Mucosa of descending colon (tissue), 3 donors: ENCODE results near the gene VWA8. TPM values are rescaled to one million over a fixed set of nuclear protein-coding genes. Genes with fewer than 3 reads are reported as not detected.
"Not testable (repeated sequence)": the region's sequence is repeated elsewhere in the genome, so short reads cannot be mapped to it uniquely, and the experiment has no call there.

ENCODE experiments used
- ATAC-seq: fragments of 200-7000 bp; cut with Tn5 transposase; one replicate; pipeline ENCODE4 v1.9.1; 2020; ENCODE audit warnings: mild to moderate bottlenecking, moderate library complexity
- DNase-seq, 3 donors: peaks; one replicate each; pipeline ENCODE4 v3.0.0-alpha.2; 2020
- H3K36me3 ChIP-seq: fragments of 200-600 bp; one replicate; pipeline ENCODE4 v1.8.0; 2021; ENCODE audit warnings: low read depth, mild to moderate bottlenecking
- H3K4me1 ChIP-seq: fragments of 200-600 bp; one replicate; pipeline ENCODE4 v1.8.0; 2021; ENCODE audit warnings: low read depth, mild to moderate bottlenecking
- H3K4me3 ChIP-seq: fragments of 200-600 bp; one replicate; pipeline ENCODE4 v1.8.0; 2021; ENCODE audit warnings: mild to moderate bottlenecking
- H3K9me3 ChIP-seq: fragments of 200-600 bp; one replicate; pipeline ENCODE4 v1.8.0; 2021; ENCODE audit warnings: mild to moderate bottlenecking
- intact Hi-C, 2 donors: fragments of 100-400 bp; cut with DNase I in 1 of 2; cut with micrococcal nuclease in 1 of 2; formaldehyde crosslinking; loops; one replicate each; pipeline versions ENCODE4 v1.11.0 to v1.11.1; 2022; cut with DNase I, micrococcal nuclease
- total RNA-seq, 3 donors: library from RNA; stranded (reverse); fragmentation: NEBNext Ultra II Directional in 2 of 3; extraction: Animal tissue kit (Norgen Biotek cat#: 25700) in 2 of 3; gene quantifications; one replicate each; pipeline versions ENCODE4 v1.2.1 to v1.2.4, GENCODE V29; 2021 to 2023
- TF ChIP-seq, protein P1 (sequence below): fragments of 200-600 bp; IDR thresholded peaks from one replicate; pipeline ENCODE4 v1.8.0; 2022; ENCODE audit warnings: antibody characterized with exemption, mild to moderate bottlenecking
- donor health status: DM: no; HTN: no; CAD: no; lungs with moderate emphysema.
- donor health status: DM: no; HTN: no; CAD: no.
- donor health status: DM: no; HTN: yes; CAD: no.

The VWA8 gene
- total RNA-seq, 3 donors from 2014 or later = 19.1 to 31.5 (median 27.0) TPM

- Histone ChIP-seq H3K36me3 (no peaks in the 10 kb centered on the region), H3K4me3 (no peak overlapping the region), H3K9me3 (no peaks in the 10 kb centered on the region), H3K4me1 (no peaks in the 10 kb centered on the region)
- DNase-seq (no peak), ATAC-seq (no peak)
- TF ChIP-seq, protein P1, sequence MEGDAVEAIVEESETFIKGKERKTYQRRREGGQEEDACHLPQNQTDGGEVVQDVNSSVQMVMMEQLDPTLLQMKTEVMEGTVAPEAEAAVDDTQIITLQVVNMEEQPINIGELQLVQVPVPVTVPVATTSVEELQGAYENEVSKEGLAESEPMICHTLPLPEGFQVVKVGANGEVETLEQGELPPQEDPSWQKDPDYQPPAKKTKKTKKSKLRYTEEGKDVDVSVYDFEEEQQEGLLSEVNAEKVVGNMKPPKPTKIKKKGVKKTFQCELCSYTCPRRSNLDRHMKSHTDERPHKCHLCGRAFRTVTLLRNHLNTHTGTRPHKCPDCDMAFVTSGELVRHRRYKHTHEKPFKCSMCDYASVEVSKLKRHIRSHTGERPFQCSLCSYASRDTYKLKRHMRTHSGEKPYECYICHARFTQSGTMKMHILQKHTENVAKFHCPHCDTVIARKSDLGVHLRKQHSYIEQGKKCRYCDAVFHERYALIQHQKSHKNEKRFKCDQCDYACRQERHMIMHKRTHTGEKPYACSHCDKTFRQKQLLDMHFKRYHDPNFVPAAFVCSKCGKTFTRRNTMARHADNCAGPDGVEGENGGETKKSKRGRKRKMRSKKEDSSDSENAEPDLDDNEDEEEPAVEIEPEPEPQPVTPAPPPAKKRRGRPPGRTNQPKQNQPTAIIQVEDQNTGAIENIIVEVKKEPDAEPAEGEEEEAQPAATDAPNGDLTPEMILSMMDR = no peak
- intact Hi-C loops = no loop called here
These were observed 209.0 kb downstream of the VWA8 start for GRCh38 chr13:41751734-41752445.

GRCh38 chr13:41751277-41751676 lies 209.6 kb downstream of the VWA8 start:
- TF ChIP-seq, protein P1 = no peak
- Histone ChIP-seq H3K36me3 (no peaks in the 10 kb centered on the region), H3K9me3 (no peaks in the 10 kb centered on the region), H3K4me1 (no peaks in the 10 kb centered on the region), H3K4me3 (no peak overlapping the region)
- ATAC-seq = no peak
- no peak for DNase-seq
- intact Hi-C loops = no loop called here

- ATAC-seq = no peak
- Histone ChIP-seq H3K4me3 (no peak overlapping the region), H3K36me3 (no peaks in the 10 kb centered on the region), H3K4me1 (no peaks in the 10 kb centered on the region), H3K9me3 (no peaks in the 10 kb centered on the region)
- DNase-seq = no peak
- intact Hi-C loops = no loop called here
- TF ChIP-seq, protein P1 = no peak
These were observed 214.7 kb downstream of the VWA8 start for GRCh38 chr13:41746259-41746658.

- intact Hi-C loops, H3K36me3 ChIP-seq, ATAC-seq, H3K4me3 ChIP-seq, H3K9me3 ChIP-seq, H3K4me1 ChIP-seq, DNase-seq: not testable (repeated sequence)
These were observed 215.4 kb downstream of the VWA8 start for GRCh38 chr13:41745496-41745895.

DNA sequence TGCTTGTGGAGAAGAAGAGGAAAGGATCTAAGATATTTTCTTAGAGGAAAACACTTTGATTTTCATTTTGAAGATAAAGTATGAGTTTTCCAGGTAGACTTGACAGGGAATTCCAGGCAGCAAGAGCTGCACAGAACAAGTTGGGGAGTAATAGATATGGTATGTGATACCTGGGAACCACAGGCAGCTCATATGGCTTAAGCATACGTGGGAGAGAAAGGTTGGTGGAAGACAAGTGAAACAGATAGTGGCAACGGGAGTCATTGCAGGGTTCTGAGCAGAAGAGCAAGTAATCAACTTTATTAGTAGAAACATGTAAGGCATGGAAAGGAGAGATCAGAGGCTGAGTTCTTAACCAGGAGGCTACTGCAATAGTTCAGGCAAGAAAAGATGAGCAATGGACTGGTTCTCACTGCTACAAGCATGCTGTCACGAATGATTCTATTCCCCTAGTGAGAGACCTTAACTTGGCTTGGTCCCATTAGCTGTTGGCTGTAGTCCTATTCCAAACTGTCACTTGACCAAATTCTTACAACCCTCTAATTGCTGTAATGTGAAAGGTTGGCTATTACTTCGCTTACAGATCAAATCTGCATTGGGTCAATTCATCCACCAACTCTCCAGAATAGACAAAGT lies 217.9 kb downstream of the VWA8 start:
- no peak for DNase-seq
- no peak overlapping the region for H3K4me3 ChIP-seq
- no peaks in the 10 kb centered on the region for H3K4me1 ChIP-seq
- intact Hi-C loops = no loop called here
- TF ChIP-seq, protein P1 = no peak
- ATAC-seq = no peak
- no peaks in the 10 kb centered on the region for H3K9me3 ChIP-seq
- no peaks in the 10 kb centered on the region for H3K36me3 ChIP-seq

DNA sequence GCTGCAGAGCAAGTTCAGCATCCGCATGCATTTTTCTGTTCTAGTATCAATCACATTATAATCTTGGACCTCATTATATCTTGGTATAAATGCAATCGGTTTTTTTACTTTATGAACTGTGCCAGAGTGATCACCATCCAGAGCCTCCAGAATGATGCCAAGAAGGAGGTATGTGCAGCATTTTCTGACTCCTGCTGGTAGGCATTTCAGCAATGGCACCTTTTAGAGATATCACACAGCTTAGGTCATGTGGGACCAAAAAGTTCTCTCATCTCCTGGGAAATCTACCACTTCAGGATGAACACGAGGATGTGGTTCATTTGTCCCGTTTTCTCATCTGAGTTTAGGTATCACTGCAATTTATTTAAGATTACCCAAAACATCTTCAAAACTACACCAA lies 220.4 kb downstream of the VWA8 start:
- ATAC-seq = no peak
- Histone ChIP-seq H3K9me3 (no peaks in the 10 kb centered on the region), H3K4me3 (no peak overlapping the region), H3K4me1 (no peaks in the 10 kb centered on the region), H3K36me3 (no peaks in the 10 kb centered on the region)
- no peak for DNase-seq
- TF ChIP-seq, protein P1 = no peak
- intact Hi-C loops = no loop called here
